Liver (tissue), 9 donors: ENCODE measurements around the gene INPP4B. TPM values are rescaled to one million over a fixed set of nuclear protein-coding genes. Genes with fewer than 3 reads are reported as not detected.

Experiments
- DNase-seq: peaks from one replicate; pipeline ENCODE4 v3.0.0-alpha.2; 2017; ENCODE audit warnings: low spot score
- H3K27ac ChIP-seq, 2 donors: one replicate each; pipeline ENCODE4 v1.7.0; 2013; ENCODE audit warnings: inconsistent platforms in 2 of 2, low read length in 2 of 2, control low read depth in 1 of 2, low read depth in 1 of 2, mild to moderate bottlenecking in 1 of 2
- H3K27me3 ChIP-seq, 4 donors: one replicate each; pipeline versions ENCODE4 v1.6.1 to v1.7.0; 2013; ENCODE audit warnings: low read length in 3 of 4, inconsistent platforms in 1 of 4, mild to moderate bottlenecking in 1 of 4, moderate library complexity in 1 of 4; ENCODE audit not compliant: control insufficient read depth in 4 of 4, insufficient read depth in 4 of 4
- H3K36me3 ChIP-seq, 4 donors: one replicate each; pipeline versions ENCODE4 v1.6.1 to v1.7.0; 2013; ENCODE audit warnings: low read length in 3 of 4, mild to moderate bottlenecking in 3 of 4, low read depth in 1 of 4, moderate library complexity in 1 of 4; ENCODE audit not compliant: control insufficient read depth in 4 of 4, insufficient read depth in 3 of 4
- H3K4me1 ChIP-seq, 4 donors: one replicate each; pipeline versions ENCODE4 v1.6.1 to v1.7.0; 2013; ENCODE audit warnings: low read length in 3 of 4, mild to moderate bottlenecking in 3 of 4, moderate library complexity in 1 of 4; ENCODE audit not compliant: control insufficient read depth in 4 of 4, insufficient read depth in 4 of 4
- H3K4me3 ChIP-seq, 3 donors: one replicate each; pipeline versions ENCODE4 v1.6.1 to v1.7.0; 2013; ENCODE audit warnings: low read length in 3 of 3, control low read depth in 1 of 3, low read depth in 1 of 3, mild to moderate bottlenecking in 1 of 3
- H3K9ac ChIP-seq, 2 donors: one replicate each; pipeline ENCODE4 v1.7.0; 2013; ENCODE audit warnings: low read length in 2 of 2, mild to moderate bottlenecking in 2 of 2, moderate library complexity in 2 of 2, control low read depth in 1 of 2, low read depth in 1 of 2
- H3K9me3 ChIP-seq, 4 donors: one replicate each; pipeline versions ENCODE4 v1.6.1 to v1.7.0; 2013; ENCODE audit warnings: low read length in 3 of 4; ENCODE audit not compliant: control insufficient read depth in 4 of 4
- CTCF ChIP-seq: fragments of 150-350 bp; IDR thresholded peaks from 2 replicates; pipeline ENCODE4 v1.5.1; 2017; ENCODE audit warnings: improper control_type of control experiment, low read depth, low read length; ENCODE audit not compliant: missing input control
- EGR1 ChIP-seq, 2 donors: IDR thresholded peaks; 2 replicates each; pipeline ENCODE4 v1.6.1; 2016 to 2018; ENCODE audit warnings: antibody characterized with exemption in 2 of 2, low read depth in 2 of 2
- FOXA1 ChIP-seq: IDR thresholded peaks from 2 replicates; pipeline ENCODE4 v1.6.1; 2016; ENCODE audit warnings: antibody characterized with exemption
- HNF4A ChIP-seq, 2 donors: conservative IDR thresholded peaks; 2 replicates each; pipeline ENCODE4 v1.6.1; 2016; ENCODE audit warnings: antibody characterized with exemption in 2 of 2, mild to moderate bottlenecking in 2 of 2
- MAX ChIP-seq: IDR thresholded peaks from 2 replicates; pipeline ENCODE4 v1.6.1; 2016; ENCODE audit warnings: antibody characterized with exemption
- NR2F2 ChIP-seq: IDR thresholded peaks from 2 replicates; pipeline ENCODE4 v1.6.1; 2016; ENCODE audit warnings: antibody characterized with exemption
- SP1 ChIP-seq: IDR thresholded peaks from 2 replicates; pipeline ENCODE4 v1.6.1; 2018; ENCODE audit warnings: antibody characterized with exemption, mild to moderate bottlenecking
- YY1 ChIP-seq: IDR thresholded peaks from 2 replicates; pipeline ENCODE4 v1.6.1; 2016; ENCODE audit warnings: antibody characterized with exemption, mild to moderate bottlenecking
- ZBTB33 ChIP-seq: IDR thresholded peaks from 2 replicates; pipeline ENCODE4 v1.6.1; 2016; ENCODE audit warnings: antibody characterized with exemption
- WGBS: extraction: QIAGEN DNeasy Blood & Tissue Kit; methylation state at CpG from one replicate; pipeline ENCODE4 v1.1.7; 2013; 5-methylcytosine and 5-hydroxymethylcytosine counted together
- polyA plus RNA-seq, 2 donors: library from polyadenylated mRNA; stranded (reverse) in 1 of 2; unstranded in 1 of 2; fragments of 200-250 nt in 1 of 2; fragments of >200 nt in 1 of 2; fragmentation: Nextera tagmentation in 1 of 2; extraction: Ambion mirVana in 1 of 2; gene quantifications; one replicate each; pipeline versions ENCODE4 v1.2.1 to v1.2.3, GENCODE V29; 2013 to 2015
- total RNA-seq, 2 donors: library from RNA; depleted of rRNA; stranded (reverse); fragments of >200 nt; gene quantifications; one replicate each; pipeline ENCODE4 v1.2.3, GENCODE V29; 2014
- donor health status: healthy.
- donor health status: healthy.
- donor health status: healthy.
- donor health status: healthy.
- donor health status: healthy.

The INPP4B gene
- total and polyA plus RNA-seq, 4 donors: 0.43 to 2.8 (median 1.6) TPM

- Histone ChIP-seq H3K4me3 (no peak overlapping the region), H3K9ac (no peak overlapping the region), H3K4me1 (peaks cover 0 to 3% (median 0%) of the 10 kb centered on the region in 4 donors), H3K9me3 (no peaks in the 10 kb centered on the region), H3K27ac (no peak overlapping the region), H3K36me3 (no peaks in the 10 kb centered on the region), H3K27me3 (peaks cover 0 to 2% (median 0%) of the 10 kb centered on the region in 4 donors)
- WGBS: 77% methylated on average over 7 of the region's 7 CpGs
- TF ChIP-seq HNF4A (conservative IDR thresholded peaks at IDR 0.05) (no peak), FOXA1 (no peak), YY1 (no peak), CTCF (no peak)
- no peak for DNase-seq
Measured at GRCh38 chr4:142406917-142407501, 439.1 kb downstream of the INPP4B start.

DNA sequence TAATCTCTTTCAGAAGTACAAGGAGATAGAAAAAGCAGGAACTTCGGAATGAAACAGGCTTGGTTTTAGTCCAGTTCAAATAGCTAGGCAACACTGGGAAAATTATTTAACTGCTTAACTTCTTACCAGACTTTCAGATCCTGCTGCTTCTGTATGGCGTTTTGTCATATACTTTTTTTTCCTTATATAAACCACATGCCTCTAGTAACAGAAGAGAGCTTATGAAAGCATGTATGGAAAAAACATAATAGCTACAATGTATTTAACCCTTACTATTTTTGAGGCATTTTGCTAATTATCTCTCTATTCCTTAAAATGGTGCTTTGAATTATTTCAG lies 439.6 kb downstream of the INPP4B start:
- TF ChIP-seq SP1: no peak
- TF ChIP-seq NR2F2: no peak
- no peak for TF ChIP-seq MAX
- TF ChIP-seq CTCF: no peak
- TF ChIP-seq ZBTB33: no peak
- TF ChIP-seq EGR1 (IDR thresholded peaks at IDR 0.05; ENCODE audit: low read depth in 2 of 2): no peak
- no peak for TF ChIP-seq HNF4A (conservative IDR thresholded peaks at IDR 0.05)
- no peak for TF ChIP-seq YY1
- H3K4me3 ChIP-seq: no peak overlapping the region
- DNase-seq: no peak
- WGBS: 44% methylated on average over 2 of the region's 2 CpGs
- no peak overlapping the region for H3K27ac ChIP-seq
- peaks cover 0 to 3% (median 0%) of the 10 kb centered on the region in 4 donors for H3K4me1 ChIP-seq
- H3K27me3 ChIP-seq: peaks cover 0 to 2% (median 0%) of the 10 kb centered on the region in 4 donors
- no peaks in the 10 kb centered on the region for H3K9me3 ChIP-seq
- H3K9ac ChIP-seq: no peak overlapping the region
- no peaks in the 10 kb centered on the region for H3K36me3 ChIP-seq
